GM21717 (cell line): ENCODE data around the gene CCDC28A.
"Not testable (repeated sequence)": the region's sequence is repeated elsewhere in the genome, so short reads cannot be mapped to it uniquely, and the experiment has no call there.

Experiments
- ATAC-seq: cut with Tn5 transposase; IDR thresholded peaks from one replicate; pipeline ENCODE4 v1.9.1; 2021; ENCODE audit warnings: mild to moderate bottlenecking, moderate library complexity; ENCODE audit not compliant: unreplicated experiment

The CCDC28A gene

GRCh38 chr6:138773177-138774091 is at the start of gene CCDC28A:
Gene CCDC28A, plus strand, starts transcription at chr6:138773769. Its CDS starts 2,352 bp downstream, at chr6:138776121.
- ATAC-seq: peak; percentile 96

DNA sequence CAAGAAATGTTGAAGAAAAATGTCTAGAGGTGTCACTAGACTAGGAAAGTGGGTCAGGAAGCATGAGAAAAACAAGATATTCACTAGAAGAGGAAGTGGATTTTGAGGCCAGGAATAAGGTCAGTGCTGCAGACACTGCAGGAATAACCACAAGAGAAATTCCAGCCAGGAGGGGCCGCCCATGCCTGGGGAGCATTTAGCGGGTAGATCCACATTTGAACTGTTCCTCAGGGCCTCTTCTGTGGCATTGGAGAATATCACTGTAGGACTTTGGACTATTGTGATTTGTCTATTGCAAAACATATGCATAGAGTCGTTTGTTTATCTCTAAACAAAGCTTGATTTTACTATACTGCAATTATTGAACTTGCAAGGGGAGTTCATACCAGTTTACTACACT is 49.6 kb upstream of the CCDC28A start:
- no peak for ATAC-seq

DNA sequence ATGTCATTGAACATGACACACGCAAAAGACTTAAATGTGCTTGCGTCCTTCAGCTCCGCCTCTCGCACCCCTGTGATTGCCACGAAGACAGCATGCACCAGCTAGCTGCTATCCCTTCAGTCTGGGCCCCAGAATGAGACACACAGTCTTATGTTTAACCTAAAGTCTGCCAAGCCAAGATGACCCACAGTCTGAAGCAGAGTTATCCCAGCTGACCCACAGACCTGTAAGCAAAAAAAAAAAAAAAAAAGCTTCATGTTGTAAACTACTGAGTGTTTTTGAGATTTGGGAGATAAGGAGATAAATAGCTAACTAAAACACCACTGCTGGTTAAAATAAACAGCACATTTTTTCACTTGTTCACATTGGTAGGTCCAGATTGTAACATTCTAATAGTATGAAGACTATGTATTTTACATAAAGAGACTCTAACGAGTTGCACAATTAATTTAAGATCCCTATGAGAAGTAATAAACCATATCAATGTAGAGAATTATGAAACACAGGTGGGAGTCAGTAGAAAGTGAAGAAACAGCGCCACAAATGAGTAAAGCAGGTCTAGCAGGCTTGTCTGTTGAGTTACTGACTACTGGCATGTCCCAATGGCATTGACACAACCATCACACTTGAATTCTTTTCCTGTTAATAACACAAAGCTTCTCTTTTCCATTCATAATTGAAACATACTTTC is 47.4 kb upstream of the CCDC28A start:
- no peak for ATAC-seq

DNA sequence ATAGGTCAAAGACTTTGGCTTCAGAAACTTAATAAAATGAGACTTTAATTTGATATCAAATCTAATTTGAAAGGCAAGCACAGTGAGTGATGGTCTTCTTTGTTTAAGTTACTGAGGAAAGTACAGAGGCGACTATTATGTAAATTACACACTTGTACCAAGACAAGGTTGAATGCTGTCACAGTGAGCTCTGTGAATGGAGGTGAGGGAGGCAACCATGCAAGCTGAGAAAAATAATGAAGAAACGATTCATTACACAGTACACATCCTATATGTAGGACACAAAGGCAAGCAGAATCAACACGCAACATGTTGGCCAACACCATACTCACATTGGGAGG is 46.8 kb upstream of the CCDC28A start:
- ATAC-seq: no peak

- ATAC-seq: no peak
Measured at GRCh38 chr6:138727182-138727581, 46.4 kb upstream of the CCDC28A start.

DNA sequence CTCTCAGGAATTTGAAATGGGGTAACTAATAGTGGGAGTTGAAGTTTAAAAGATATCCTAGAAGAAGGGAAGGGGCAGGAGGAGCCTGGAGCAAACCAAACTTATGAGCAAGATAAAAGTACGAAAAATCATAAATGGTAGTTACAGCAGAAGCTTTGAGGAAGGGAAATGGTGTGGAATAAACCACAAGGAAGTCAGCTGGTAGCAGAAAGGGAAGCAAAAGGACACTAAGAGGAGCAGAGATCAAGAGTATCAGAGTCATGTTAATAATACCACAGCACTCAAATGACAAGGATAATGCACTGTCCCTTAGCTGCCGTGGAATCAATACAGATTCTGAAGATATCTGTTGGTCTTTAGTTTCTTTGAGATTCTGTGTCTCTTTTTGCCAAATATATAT is 44.9 kb upstream of the CCDC28A start:
- ATAC-seq: no peak

DNA sequence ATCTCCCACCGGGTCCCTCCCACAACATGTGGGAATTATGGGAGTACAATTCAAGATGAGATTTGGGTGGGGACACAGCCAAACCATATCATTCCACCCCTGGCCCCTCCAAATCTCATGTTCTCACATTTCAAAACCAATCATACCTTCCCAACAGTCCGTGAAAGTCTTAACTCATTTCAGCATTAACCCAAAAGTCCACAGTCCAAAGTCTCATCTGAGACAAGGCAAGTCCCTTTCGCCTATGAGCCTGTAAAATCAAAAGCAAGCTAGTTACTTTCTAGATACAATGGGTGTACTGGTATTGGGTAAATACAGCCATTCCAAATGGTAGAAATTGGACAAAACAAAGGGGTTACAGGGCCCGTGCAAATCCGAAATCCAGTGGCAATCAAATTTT is 43.5 kb upstream of the CCDC28A start:
- not testable (repeated sequence) for ATAC-seq

DNA sequence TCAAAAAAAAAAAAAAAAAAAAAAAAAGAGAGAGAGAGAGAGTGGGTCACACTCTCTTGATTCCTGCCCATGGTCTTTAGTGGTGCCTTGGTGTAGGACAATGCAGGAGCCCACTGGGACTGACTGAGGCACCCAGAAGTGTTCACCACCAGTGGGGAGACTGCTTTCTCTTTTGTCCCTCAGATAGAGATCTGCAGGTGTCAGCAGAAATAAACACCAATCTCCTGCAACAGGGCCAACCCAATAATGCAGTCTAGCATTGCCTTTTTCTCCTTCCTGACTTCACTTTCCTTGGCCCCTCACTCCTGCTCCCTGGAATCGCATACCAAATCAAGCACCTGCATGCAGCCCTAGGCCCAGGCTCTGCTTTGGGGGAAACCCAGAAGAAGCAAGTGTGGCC is 39.0 kb upstream of the CCDC28A start:
- ATAC-seq: no peak

- ATAC-seq: no peak
Measured at GRCh38 chr6:138736640-138737039, 36.9 kb upstream of the CCDC28A start.

- no peak for ATAC-seq
Measured at GRCh38 chr6:138752017-138752416, 21.6 kb upstream of the CCDC28A start.

DNA sequence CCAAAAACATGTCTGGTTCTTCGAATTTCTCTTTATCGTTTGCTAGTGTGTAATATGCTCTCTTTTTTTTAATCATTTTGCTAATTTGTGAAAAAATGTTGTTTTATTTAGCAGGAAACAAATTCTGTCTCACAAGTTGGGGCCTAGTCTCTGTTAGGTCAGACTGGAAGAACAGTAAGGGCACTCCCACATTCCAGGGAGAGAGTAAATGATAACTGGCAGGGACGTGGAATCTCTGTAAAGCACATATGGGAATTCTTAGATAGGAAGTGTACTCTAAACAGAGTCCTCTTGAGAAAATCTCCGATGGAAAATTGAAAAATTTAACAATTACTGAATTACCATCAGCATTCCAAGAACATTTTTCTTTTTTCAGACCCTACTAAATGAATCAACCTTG is 16.4 kb upstream of the CCDC28A start:
- no peak for ATAC-seq

- ATAC-seq: no peak
Measured at GRCh38 chr6:138765896-138766655, 7.5 kb upstream of the CCDC28A start.

GRCh38 chr6:138769102-138769676 is 4.4 kb upstream of the CCDC28A start:
- no peak for ATAC-seq

GRCh38 chr6:138772596-138773176 is 883 bp upstream of the CCDC28A start:
- ATAC-seq: no peak

DNA sequence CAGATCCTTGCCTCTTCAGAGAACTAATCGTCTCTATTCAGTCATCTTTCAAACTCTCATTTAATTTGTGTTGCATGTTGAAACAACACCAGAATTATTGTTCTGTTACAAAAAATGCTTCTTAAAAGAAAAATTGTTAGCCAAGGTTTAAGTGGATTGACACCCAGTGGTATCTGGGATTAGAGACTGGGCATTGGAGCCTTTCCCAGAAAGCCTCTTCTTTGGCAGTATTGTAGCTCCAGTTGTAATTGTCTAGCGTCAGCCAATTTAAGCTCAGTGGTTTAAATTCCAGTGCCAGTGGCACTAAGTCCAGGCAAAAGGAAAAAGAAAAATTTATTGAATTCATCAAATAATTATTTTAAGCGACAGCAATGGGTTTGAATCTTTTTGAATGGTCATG is 801 bp downstream of the CCDC28A start:
- no peak for ATAC-seq

- no peak for ATAC-seq
Measured at GRCh38 chr6:138776659-138777058, 3.1 kb downstream of the CCDC28A start.

GRCh38 chr6:138778331-138778730 is 4.8 kb downstream of the CCDC28A start:
- no peak for ATAC-seq

DNA sequence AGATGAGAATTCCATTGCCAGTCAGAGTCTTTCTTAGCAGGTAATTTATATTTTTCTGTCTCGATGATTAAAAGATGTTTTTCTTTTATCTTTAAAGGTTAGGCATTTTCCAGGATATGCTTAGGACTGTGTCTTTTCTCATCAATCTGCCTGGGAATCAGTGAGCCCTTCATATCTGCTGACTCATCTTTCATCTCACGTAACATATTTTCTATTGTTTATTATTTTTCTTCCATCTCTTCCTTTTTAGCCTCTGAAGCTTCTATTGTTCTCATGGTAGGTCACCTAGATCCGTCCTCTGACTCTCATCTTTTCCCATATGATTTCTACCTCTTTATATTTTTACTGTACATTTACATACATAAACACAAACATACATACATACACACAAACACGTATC is 8.7 kb downstream of the CCDC28A start:
- no peak for ATAC-seq

GRCh38 chr6:138785079-138785478 is 11.5 kb downstream of the CCDC28A start:
- ATAC-seq: no peak

DNA sequence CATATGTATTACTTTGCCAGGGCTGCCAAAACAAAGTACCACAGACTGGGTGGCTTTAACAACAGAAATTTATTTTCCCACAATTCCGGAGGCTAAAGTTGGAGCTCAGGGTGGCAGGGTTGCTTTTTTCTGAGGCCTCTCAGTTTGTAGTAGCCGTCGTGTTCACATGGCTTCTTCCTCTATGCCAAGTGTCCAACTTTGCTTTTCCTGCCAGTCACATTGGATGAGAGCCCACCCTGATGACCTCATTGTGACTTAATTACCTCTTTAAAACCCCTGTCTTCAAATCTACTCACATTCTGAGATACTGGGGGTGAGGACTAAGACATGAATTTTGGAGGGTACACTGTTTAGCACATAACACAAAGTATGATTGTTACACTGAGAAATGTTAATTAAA is 12.4 kb downstream of the CCDC28A start:
- no peak for ATAC-seq

GRCh38 chr6:138787138-138787537 is 13.6 kb downstream of the CCDC28A start:
- ATAC-seq: no peak
